Activated gamma-delta T cell (primary cell): ENCODE measurements around the gene ATF6.
"Not testable (repeated sequence)": the region's sequence is repeated elsewhere in the genome, so short reads cannot be mapped to it uniquely, and the experiment has no call there.

Experiments used
- DNase-seq: peaks from one replicate; lab custom pipeline; 2025; lab: John Stamatoyannopoulos, UW

The ATF6 gene

GRCh38 chr1:161733526-161733925 lies 32.6 kb upstream of the ATF6 start:
- no peak for DNase-seq

- DNase-seq = no peak
Measured at GRCh38 chr1:161735837-161736236, 30.3 kb upstream of the ATF6 start.

GRCh38 chr1:161736335-161736969 lies 29.7 kb upstream of the ATF6 start:
- no peak for DNase-seq

GRCh38 chr1:161737625-161738024 lies 28.5 kb upstream of the ATF6 start:
- no peak for DNase-seq

GRCh38 chr1:161738627-161739287 lies 27.4 kb upstream of the ATF6 start:
- peak; percentile 34 for DNase-seq

- no peak for DNase-seq
Measured at GRCh38 chr1:161739865-161740566, 26.1 kb upstream of the ATF6 start.

GRCh38 chr1:161740921-161741320 lies 25.2 kb upstream of the ATF6 start:
- DNase-seq = no peak

GRCh38 chr1:161743231-161743630 lies 22.9 kb upstream of the ATF6 start:
- no peak for DNase-seq

- no peak for DNase-seq
Measured at GRCh38 chr1:161747801-161748200, 18.3 kb upstream of the ATF6 start.

GRCh38 chr1:161749509-161750407 lies 16.4 kb upstream of the ATF6 start, which contains the start of gene DUSP12:
Gene DUSP12 (plus strand): TSS chr1:161749786. CDS start chr1:161749802, 16 bp downstream.
- peak; percentile 64 for DNase-seq

GRCh38 chr1:161763522-161764098 lies 2.5 kb upstream of the ATF6 start:
- DNase-seq = no peak

- DNase-seq = no peak
Measured at GRCh38 chr1:161768461-161768860, 2.3 kb downstream of the ATF6 start.

- no peak for DNase-seq
Measured at GRCh38 chr1:161768986-161769672, 3.0 kb downstream of the ATF6 start.

- DNase-seq = not testable (repeated sequence)
Measured at GRCh38 chr1:161769673-161770045, 3.5 kb downstream of the ATF6 start.

- DNase-seq = no peak
Measured at GRCh38 chr1:161770250-161770649, 4.1 kb downstream of the ATF6 start.

GRCh38 chr1:161771161-161771560 lies 5.0 kb downstream of the ATF6 start:
- no peak for DNase-seq

GRCh38 chr1:161771973-161772372 lies 5.9 kb downstream of the ATF6 start:
- no peak for DNase-seq

- no peak for DNase-seq
Measured at GRCh38 chr1:161772397-161772796, 6.3 kb downstream of the ATF6 start.

- no peak for DNase-seq
Measured at GRCh38 chr1:161773791-161774190, 7.7 kb downstream of the ATF6 start.

GRCh38 chr1:161777261-161777660 lies 11.1 kb downstream of the ATF6 start:
- DNase-seq = no peak

GRCh38 chr1:161778522-161778921 lies 12.4 kb downstream of the ATF6 start:
- DNase-seq = no peak
